HepG2 (cell line): ENCODE results near the gene AFF2. TPM values are rescaled to one million over a fixed set of nuclear protein-coding genes. Genes with fewer than 3 reads are reported as not detected.

Experiments
- ATAC-seq: fragments of 200-7000 bp; cut with Tn5 transposase; 3 replicates; pipeline ENCODE4 v1.9.1; 2020; ENCODE audit warnings: mild to moderate bottlenecking, moderate library complexity
- BruUV-seq: library from RNA; stranded (reverse); fragments of 400-500 nt; replicated peaks from 2 replicates; lab custom pipeline; 2021; lab: Mats Ljungman, UMichigan
- CTCF ChIA-PET: fragments of 300-600 bp; formaldehyde crosslinking; extraction: SDS; loops from one replicate; lab custom pipeline; 2021; ENCODE audit warnings: low total read pairs, inconsistent platforms, low intra/inter-chr PET ratio; lab: Yijun Ruan, JAX
- POLR2A ChIA-PET: fragments of 350-600 bp; sonication (Branson Sonifier 250); formaldehyde crosslinking; loops from one replicate; lab custom pipeline; 2020; ENCODE audit warnings: antibody characterized with exemption, inconsistent platforms; lab: Yijun Ruan, JAX
- DNase-seq: peaks from one replicate; pipeline ENCODE4 v3.0.0-alpha.2; 2015; ENCODE audit warnings: low spot score
- FAIRE-seq: peaks from 3 replicates; lab custom pipeline; 2011; peaks lifted over from hg19 to GRCh38; lab: Jason Lieb, UNC
- H2AFZ ChIP-seq: one replicate; pipeline ENCODE4 v1.6.1; 2011; ENCODE audit warnings: low read length, inconsistent platforms
- H3K27ac ChIP-seq: fragments of 300-600 bp; 3 replicates; pipeline ENCODE4 v1.8.0; 2011; ENCODE audit warnings: mixed run types, mild to moderate bottlenecking, mixed read lengths, low read length, inconsistent platforms; ENCODE audit not compliant: insufficient read depth; ENCODE audit errors: extremely low read length
- H3K27me3 ChIP-seq, 2 experiments: fragments of 200-600 bp in 1 of 2; 2 replicates in 1 of 2; 3 replicates in 1 of 2; pipeline versions ENCODE4 v1.6.0 to v1.8.0; 2011; ENCODE audit warnings: low read length in 2 of 2, mild to moderate bottlenecking in 2 of 2, moderate library complexity in 2 of 2, inconsistent platforms in 1 of 2; ENCODE audit not compliant: insufficient read depth in 2 of 2, control insufficient read depth in 1 of 2
- H3K36me3 ChIP-seq, 2 experiments: fragments of 200-600 bp in 1 of 2; replicated peaks in 1 of 2; 2 replicates in 1 of 2; 3 replicates in 1 of 2; pipeline versions ENCODE4 v1.5.1 to v1.8.0; 2011; ENCODE audit warnings: low read length in 2 of 2, inconsistent platforms in 1 of 2; ENCODE audit not compliant: insufficient read depth in 2 of 2, control insufficient read depth in 1 of 2
- H3K4me1 ChIP-seq: 2 replicates; pipeline ENCODE4 v1.5.1; 2012; ENCODE audit warnings: low read length, inconsistent platforms; ENCODE audit not compliant: insufficient read depth
- H3K4me2 ChIP-seq: 2 replicates; pipeline ENCODE4 v1.6.0; 2011; ENCODE audit warnings: low read depth, low read length, inconsistent platforms
- H3K4me3 ChIP-seq, 3 experiments: fragments of 200-600 bp in 1 of 3; sonication (generic), shearing (Covaris generic) in 1 of 3; replicated peaks in 1 of 3; 2 replicates each; pipeline ENCODE4 v1.5.1; 2011 to 2016; ENCODE audit warnings: low read length in 3 of 3, inconsistent platforms in 2 of 3, low read depth in 2 of 3, mild to moderate bottlenecking in 2 of 3, control low read depth in 1 of 3, mixed read lengths in 1 of 3; ENCODE audit not compliant: insufficient read depth in 1 of 3
- H3K79me2 ChIP-seq: one replicate; pipeline ENCODE4 v1.6.1; 2011; ENCODE audit warnings: low read length, inconsistent platforms; ENCODE audit not compliant: insufficient read depth
- H3K9ac ChIP-seq: 2 replicates; pipeline ENCODE4 v1.6.0; 2011; ENCODE audit warnings: mild to moderate bottlenecking, low read depth, low read length, inconsistent platforms; ENCODE audit not compliant: insufficient read depth
- H3K9me3 ChIP-seq: 2 replicates; pipeline ENCODE4 v1.5.1; 2012; ENCODE audit warnings: mild to moderate bottlenecking, low read length
- H4K20me1 ChIP-seq: 2 replicates; pipeline ENCODE4 v1.6.0; 2011; ENCODE audit warnings: inconsistent platforms, mild to moderate bottlenecking, low read length, moderate library complexity; ENCODE audit not compliant: insufficient read depth
- ARNT2 ChIP-seq: sonication (generic); formaldehyde crosslinking; IDR thresholded peaks from 2 replicates; pipeline ENCODE4 v1.8.0; 2022; ENCODE audit warnings: mild to moderate bottlenecking, low read depth, missing genetic modification reagents, moderate library complexity
- EED ChIP-seq: sonication (generic); formaldehyde crosslinking; IDR thresholded peaks from 2 replicates; pipeline ENCODE4 v1.5.0; 2020; ENCODE audit warnings: mild to moderate bottlenecking, missing genetic modification reagents
- HES4 ChIP-seq: sonication (generic); formaldehyde crosslinking; IDR thresholded peaks from 2 replicates; pipeline ENCODE4 v1.9.0; 2021; ENCODE audit warnings: mild to moderate bottlenecking, missing genetic modification reagents, borderline replicate concordance
- MTA3 ChIP-seq: sonication (generic); formaldehyde crosslinking; IDR thresholded peaks from 2 replicates; pipeline ENCODE4 v1.4.0; 2020; ENCODE audit warnings: missing genetic modification reagents
- MYNN ChIP-seq: sonication (generic); formaldehyde crosslinking; IDR thresholded peaks from 2 replicates; pipeline ENCODE4 v1.4.0; 2020; ENCODE audit warnings: mild to moderate bottlenecking, low read depth, missing genetic modification reagents
- YY1 ChIP-seq: IDR thresholded peaks from 2 replicates; pipeline ENCODE4 v1.6.1; 2011; ENCODE audit warnings: low read length, low read depth, moderate library complexity, mild to moderate bottlenecking; ENCODE audit not compliant: insufficient read depth, insufficient replicate concordance
- ZNF235 ChIP-seq: sonication (generic); formaldehyde crosslinking; IDR thresholded peaks from 2 replicates; pipeline ENCODE4 v1.8.1; 2023; ENCODE audit warnings: mild to moderate bottlenecking, missing genetic modification reagents, borderline replicate concordance
- ZNF569 ChIP-seq: sonication (generic); formaldehyde crosslinking; IDR thresholded peaks from 2 replicates; pipeline ENCODE4 v1.5.0; 2020; ENCODE audit warnings: mild to moderate bottlenecking, missing genetic modification reagents, moderate library complexity, borderline replicate concordance
- ZNF709 ChIP-seq: sonication (generic); formaldehyde crosslinking; IDR thresholded peaks from 2 replicates; pipeline ENCODE4 v1.5.0; 2020; ENCODE audit warnings: mild to moderate bottlenecking, missing genetic modification reagents
- ZNF768 ChIP-seq: sonication (generic); formaldehyde crosslinking; IDR thresholded peaks from 2 replicates; pipeline ENCODE4 v1.4.0; 2020; ENCODE audit warnings: missing genetic modification reagents
- ZNF839 ChIP-seq: sonication (generic); formaldehyde crosslinking; IDR thresholded peaks from 2 replicates; pipeline ENCODE4 v1.4.0; 2020; ENCODE audit warnings: missing genetic modification reagents, mild to moderate bottlenecking, borderline replicate concordance
- WGBS: methylation state at CpG from one replicate; pipeline ENCODE4 v1.1.6; 2017; ENCODE audit warnings: low lambda C conversion rate; 5-methylcytosine and 5-hydroxymethylcytosine counted together
- in situ Hi-C: cut with HindIII; loops from 2 replicates; pipeline ENCODE4 v1.10.0; 2017; ENCODE audit warnings: low pct_unique_long_range_greater_than_20kb; ENCODE audit not compliant: extremely low pct_ligation_motif_present
- intact Hi-C: fragments of 100-400 bp; cut with micrococcal nuclease; formaldehyde crosslinking; loops from one replicate; pipeline ENCODE4 v1.10.0; 2022; ENCODE audit not compliant: unreplicated experiment
- polyA plus RNA-seq, 8 experiments: library from polyadenylated mRNA; depleted of rRNA in 3 of 8; stranded (reverse) in 7 of 8; unstranded in 1 of 8; fragments of >200 nt; fragmentation: Illumina TruSeq in 4 of 8; extraction: Trizol in 4 of 8; gene quantifications; 2 replicates each; pipeline versions ENCODE4 v1.2.1 to v1.2.3, GENCODE V29; 2011 to 2016; ENCODE audit warnings: low read depth in 4 of 8, missing spikeins in 1 of 8, mixed read lengths in 1 of 8; ENCODE audit not compliant: insufficient read depth in 1 of 8
- total RNA-seq, 5 experiments: library from RNA; depleted of rRNA; stranded (reverse); fragments of >200 nt; fragmentation: Illumina TruSeq; extraction: Trizol; gene quantifications; 2 replicates each; pipeline ENCODE4 v1.2.3, GENCODE V29; 2016; ENCODE audit warnings: low read depth in 1 of 5
- TF ChIP-seq, protein P1 (sequence below): sonication (generic); formaldehyde crosslinking; IDR thresholded peaks from 2 replicates; pipeline ENCODE4 v1.4.0; 2020; ENCODE audit warnings: missing genetic modification reagents
- TF ChIP-seq, protein P2 (sequence below): IDR thresholded peaks from 2 replicates; pipeline ENCODE4 v1.6.1; 2012; ENCODE audit warnings: low read depth, low read length, improper control_type of control experiment
- TF ChIP-seq, protein P3 (sequence below): IDR thresholded peaks from 2 replicates; pipeline ENCODE4 v1.6.1; 2016; ENCODE audit warnings: missing biosample characterization, missing genetic modification reagents, low read depth

AFF2 gene
- total and polyA plus RNA-seq, 2 of the 13 experiments (the other 11 are each of a cell fraction or from before 2014, with no cell fraction given), result not detected

DNA sequence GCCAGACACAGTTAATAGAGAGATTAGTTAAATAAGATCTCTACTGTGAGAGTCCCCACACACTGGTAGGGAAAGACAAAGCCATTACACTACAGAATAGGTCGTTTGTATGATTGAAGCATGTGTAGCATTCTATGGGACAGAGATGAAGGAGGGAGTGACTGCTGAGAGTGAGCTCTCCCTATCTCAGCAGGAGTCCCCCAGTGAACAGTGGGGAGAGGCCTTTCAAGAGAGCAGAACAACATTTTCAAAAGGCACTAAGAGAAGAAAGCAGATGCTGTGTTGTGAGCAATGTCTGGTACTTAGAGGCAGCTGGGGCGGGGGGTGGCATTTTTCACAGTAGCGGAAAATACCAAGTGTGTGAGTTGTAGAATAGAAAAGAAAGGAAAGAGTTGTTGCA is 413.6 kb downstream of the AFF2 start:
- CTCF ChIA-PET, result no interaction called here
- H3K27ac ChIP-seq, result no peak overlapping the region
- no TSS peak for BruUV-seq
- H3K79me2 ChIP-seq, result no peaks in the 10 kb centered on the region
- intact Hi-C loops, result no loop called here
- H3K27me3 ChIP-seq, result no peaks in the 10 kb centered on the region
- no peak overlapping the region for H3K9ac ChIP-seq
- WGBS, result 7% methylated on average over 3 of the region's 3 CpGs
- H3K9me3 ChIP-seq, result no peaks in the 10 kb centered on the region
- H3K4me1 ChIP-seq, result no peaks in the 10 kb centered on the region
- H2AFZ ChIP-seq, result no peak overlapping the region
- FAIRE-seq (no peak), DNase-seq (no peak), ATAC-seq (no peak)
- no peaks in the 10 kb centered on the region for H3K36me3 ChIP-seq
- POLR2A ChIA-PET, result no interaction called here
- no peak for TF ChIP-seq ZNF839
- no peak for TF ChIP-seq ZNF569 (CRISPR knock-in tag)
- TF ChIP-seq ZNF709 (CRISPR knock-in tag), result no peak
- TF ChIP-seq MTA3 (CRISPR knock-in tag), result no peak
- TF ChIP-seq HES4 (CRISPR knock-in tag), result no peak
- no peak for TF ChIP-seq YY1
- TF ChIP-seq, protein P1, sequence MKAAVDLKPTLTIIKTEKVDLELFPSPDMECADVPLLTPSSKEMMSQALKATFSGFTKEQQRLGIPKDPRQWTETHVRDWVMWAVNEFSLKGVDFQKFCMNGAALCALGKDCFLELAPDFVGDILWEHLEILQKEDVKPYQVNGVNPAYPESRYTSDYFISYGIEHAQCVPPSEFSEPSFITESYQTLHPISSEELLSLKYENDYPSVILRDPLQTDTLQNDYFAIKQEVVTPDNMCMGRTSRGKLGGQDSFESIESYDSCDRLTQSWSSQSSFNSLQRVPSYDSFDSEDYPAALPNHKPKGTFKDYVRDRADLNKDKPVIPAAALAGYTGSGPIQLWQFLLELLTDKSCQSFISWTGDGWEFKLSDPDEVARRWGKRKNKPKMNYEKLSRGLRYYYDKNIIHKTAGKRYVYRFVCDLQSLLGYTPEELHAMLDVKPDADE, result no peak
- no peak for TF ChIP-seq ZNF235 (CRISPR knock-in tag)
- H4K20me1 ChIP-seq, result no peaks in the 10 kb centered on the region
- in situ Hi-C loops, result no loop called here
- H3K4me3 ChIP-seq, result no peak overlapping the region
- H3K4me2 ChIP-seq, result no peak overlapping the region

DNA sequence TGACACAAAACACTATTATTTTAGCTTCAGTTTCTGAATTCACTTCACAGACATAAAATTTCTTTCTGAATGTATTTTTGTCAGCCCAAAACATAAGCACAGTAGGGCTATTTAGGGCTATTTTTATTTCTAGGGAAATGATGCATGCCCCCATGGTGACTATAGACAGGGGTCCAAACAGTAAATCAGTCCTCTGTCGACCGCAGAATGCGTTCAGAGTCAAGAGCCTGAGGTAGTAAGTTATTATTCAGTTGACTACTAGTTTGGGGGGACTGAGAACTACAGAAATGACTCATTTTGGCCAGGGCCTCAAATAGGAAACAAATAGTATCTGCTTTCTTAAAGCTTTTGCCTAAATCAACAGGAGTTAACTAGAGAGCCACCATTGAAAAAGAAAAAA is 414.4 kb downstream of the AFF2 start:
- ATAC-seq, result no peak
- Histone ChIP-seq H3K9me3 (no peaks in the 10 kb centered on the region), H3K4me1 (no peaks in the 10 kb centered on the region), H4K20me1 (no peaks in the 10 kb centered on the region), H3K27ac (no peak overlapping the region), H3K36me3 (no peaks in the 10 kb centered on the region), H3K27me3 (no peaks in the 10 kb centered on the region), H2AFZ (no peak overlapping the region), H3K4me2 (no peak overlapping the region), H3K4me3 (no peak overlapping the region), H3K79me2 (no peaks in the 10 kb centered on the region), H3K9ac (no peak overlapping the region)
- no TSS peak for BruUV-seq
- WGBS, result 7% methylated on average over 3 of the region's 3 CpGs
- in situ Hi-C loops, result no loop called here
- no peak for FAIRE-seq
- ChIA-PET CTCF (no interaction called here), POLR2A (no interaction called here)
- intact Hi-C loops, result no loop called here
- no peak for DNase-seq
- TF ChIP-seq MYNN (CRISPR knock-in tag) (no peak), EED (no peak), ZNF768 (CRISPR knock-in tag) (no peak), ARNT2 (CRISPR knock-in tag) (no peak)
- TF ChIP-seq, protein P2, sequence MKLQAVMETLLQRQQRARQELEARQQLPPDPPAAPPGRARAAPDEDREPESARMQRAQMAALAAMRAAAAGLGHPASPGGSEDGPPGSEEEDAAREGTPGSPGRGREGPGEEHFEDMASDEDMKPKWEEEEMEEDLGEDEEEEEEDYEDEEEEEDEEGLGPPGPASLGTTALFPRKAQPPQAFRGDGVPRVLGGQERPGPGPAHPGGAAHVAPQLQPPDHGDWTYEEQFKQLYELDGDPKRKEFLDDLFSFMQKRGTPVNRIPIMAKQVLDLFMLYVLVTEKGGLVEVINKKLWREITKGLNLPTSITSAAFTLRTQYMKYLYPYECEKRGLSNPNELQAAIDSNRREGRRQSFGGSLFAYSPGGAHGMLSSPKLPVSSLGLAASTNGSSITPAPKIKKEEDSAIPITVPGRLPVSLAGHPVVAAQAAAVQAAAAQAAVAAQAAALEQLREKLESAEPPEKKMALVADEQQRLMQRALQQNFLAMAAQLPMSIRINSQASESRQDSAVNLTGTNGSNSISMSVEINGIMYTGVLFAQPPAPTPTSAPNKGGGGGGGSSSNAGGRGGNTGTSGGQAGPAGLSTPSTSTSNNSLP, result no peak
- TF ChIP-seq, protein P3, sequence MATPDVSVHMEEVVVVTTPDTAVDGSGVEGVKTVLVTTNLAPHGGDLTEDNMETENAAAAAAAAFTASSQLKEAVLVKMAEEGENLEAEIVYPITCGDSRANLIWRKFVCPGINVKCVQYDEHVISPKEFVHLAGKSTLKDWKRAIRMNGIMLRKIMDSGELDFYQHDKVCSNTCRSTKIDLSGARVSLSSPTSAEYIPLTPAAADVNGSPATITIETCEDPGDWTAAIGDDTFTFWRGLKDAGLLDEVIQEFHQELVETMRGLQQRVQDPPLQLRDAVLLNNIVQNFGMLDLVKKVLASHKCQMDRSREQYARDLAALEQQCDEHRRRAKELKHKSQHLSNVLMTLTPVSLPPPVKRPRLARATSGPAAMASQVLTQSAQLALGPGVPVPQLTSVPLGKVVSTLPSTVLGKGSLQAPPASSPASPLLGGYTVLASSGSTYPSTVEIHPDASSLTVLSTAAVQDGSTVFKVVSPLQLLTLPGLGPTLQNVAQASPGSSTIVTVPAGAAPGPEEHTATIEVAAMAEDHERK (CRISPR knock-in tag), result no peak
